Spleen (tissue), 7 donors: ENCODE results near the gene DPYD.

Experiments used
- POLR2A ChIP-seq, 3 donors: fragments of 450-650 bp; IDR thresholded peaks; one replicate each; pipeline ENCODE4 v1.5.1; 2017; ENCODE audit warnings: antibody characterized with exemption in 3 of 3, mild to moderate bottlenecking in 1 of 3
- POLR2AphosphoS5 ChIP-seq, 3 donors: sonication (generic); formaldehyde crosslinking; IDR thresholded peaks; one replicate each; pipeline ENCODE4 v1.5.1; 2017; ENCODE audit warnings: antibody characterized with exemption in 3 of 3
- TF ChIP-seq, protein P1 (sequence below), 11 experiments: fragments of 200-600 bp in 7 of 11; fragments of 450-650 bp in 4 of 11; sonication (generic) in 4 of 11; IDR thresholded peaks in 8 of 11; conservative IDR thresholded peaks in 3 of 11; 1 replicate in 7 of 11; 2 replicates in 4 of 11; pipeline versions ENCODE4 v1.4.0 to v1.8.0; 2016 to 2021; ENCODE audit warnings: antibody characterized with exemption in 11 of 11, inconsistent platforms in 4 of 11, mild to moderate bottlenecking in 1 of 11
- donor health status: DM: no; HTN: no; CAD: no; lungs with moderate emphysema.
- donor health status: DM: no; HTN: no; CAD: no.
- donor health status: DM: no; HTN: no; CAD: no.

DNA sequence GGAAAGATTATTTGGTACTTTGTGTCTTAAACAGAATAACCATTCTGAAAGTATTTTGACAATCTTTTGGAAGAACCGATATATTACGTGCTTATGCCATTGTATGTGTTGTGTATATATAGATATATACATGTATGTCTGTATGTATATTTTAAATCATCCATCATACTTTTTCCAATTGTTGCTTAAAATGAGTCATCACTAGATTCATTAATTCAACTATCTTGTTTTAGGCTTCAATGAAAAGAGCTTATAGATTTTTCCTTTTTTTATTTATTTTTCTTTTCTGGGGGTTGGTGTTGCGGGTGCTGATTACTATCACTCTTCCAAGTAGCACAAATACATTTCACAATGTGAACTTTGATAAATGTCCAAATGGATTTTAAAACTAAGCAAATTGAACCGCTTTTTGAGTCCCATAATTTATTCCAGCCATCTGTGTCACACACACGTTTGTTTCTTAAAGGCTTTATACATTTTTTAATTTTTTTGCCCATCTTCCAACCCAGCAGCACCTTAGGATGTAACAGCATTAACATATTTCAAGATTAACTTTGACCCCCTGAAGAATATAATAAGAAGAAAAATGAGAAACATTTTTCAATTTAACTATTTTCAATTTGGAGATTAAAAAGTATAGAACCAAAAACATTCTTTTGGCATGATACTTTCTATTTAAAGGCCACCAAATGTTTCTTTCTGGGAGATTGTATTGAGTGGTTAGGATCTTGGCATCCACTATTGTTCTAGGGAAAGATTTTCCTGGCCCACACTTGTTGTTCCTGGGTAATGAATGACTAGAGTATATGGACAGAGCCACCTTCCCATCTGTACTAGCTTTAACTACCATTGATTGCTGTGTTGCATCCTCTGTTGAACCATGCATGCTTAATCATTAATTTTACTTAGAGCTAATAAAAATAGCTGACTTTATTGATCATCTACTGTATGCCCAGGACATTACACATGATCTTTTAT is 9.3 kb upstream of the DPYD start:
- TF ChIP-seq POLR2A (IDR thresholded peaks at IDR 0.05): no peak
- TF ChIP-seq POLR2AphosphoS5 (IDR thresholded peaks at IDR 0.05): no peak
- TF ChIP-seq, protein P1, sequence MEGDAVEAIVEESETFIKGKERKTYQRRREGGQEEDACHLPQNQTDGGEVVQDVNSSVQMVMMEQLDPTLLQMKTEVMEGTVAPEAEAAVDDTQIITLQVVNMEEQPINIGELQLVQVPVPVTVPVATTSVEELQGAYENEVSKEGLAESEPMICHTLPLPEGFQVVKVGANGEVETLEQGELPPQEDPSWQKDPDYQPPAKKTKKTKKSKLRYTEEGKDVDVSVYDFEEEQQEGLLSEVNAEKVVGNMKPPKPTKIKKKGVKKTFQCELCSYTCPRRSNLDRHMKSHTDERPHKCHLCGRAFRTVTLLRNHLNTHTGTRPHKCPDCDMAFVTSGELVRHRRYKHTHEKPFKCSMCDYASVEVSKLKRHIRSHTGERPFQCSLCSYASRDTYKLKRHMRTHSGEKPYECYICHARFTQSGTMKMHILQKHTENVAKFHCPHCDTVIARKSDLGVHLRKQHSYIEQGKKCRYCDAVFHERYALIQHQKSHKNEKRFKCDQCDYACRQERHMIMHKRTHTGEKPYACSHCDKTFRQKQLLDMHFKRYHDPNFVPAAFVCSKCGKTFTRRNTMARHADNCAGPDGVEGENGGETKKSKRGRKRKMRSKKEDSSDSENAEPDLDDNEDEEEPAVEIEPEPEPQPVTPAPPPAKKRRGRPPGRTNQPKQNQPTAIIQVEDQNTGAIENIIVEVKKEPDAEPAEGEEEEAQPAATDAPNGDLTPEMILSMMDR (IDR thresholded peaks at IDR 0.05 in 8 of 11, conservative IDR thresholded peaks at IDR 0.05 in 3 of 11): no peak
